Testis (tissue), 2 donors: ENCODE measurements around the gene SND1.

Experiments used
- POLR2A ChIP-seq: fragments of 450-650 bp; IDR thresholded peaks from one replicate; pipeline ENCODE4 v1.6.1; 2017; ENCODE audit warnings: antibody characterized with exemption, mild to moderate bottlenecking, moderate library complexity
- TF ChIP-seq, protein P1 (sequence below), 3 experiments: fragments of 450-650 bp in 2 of 3; fragments of 200-600 bp in 1 of 3; sonication (generic) in 1 of 3; IDR thresholded peaks; one replicate each; pipeline ENCODE4 v1.5.1; 2016 to 2019; ENCODE audit warnings: antibody characterized with exemption in 3 of 3, mild to moderate bottlenecking in 2 of 3, moderate library complexity in 1 of 3

DNA sequence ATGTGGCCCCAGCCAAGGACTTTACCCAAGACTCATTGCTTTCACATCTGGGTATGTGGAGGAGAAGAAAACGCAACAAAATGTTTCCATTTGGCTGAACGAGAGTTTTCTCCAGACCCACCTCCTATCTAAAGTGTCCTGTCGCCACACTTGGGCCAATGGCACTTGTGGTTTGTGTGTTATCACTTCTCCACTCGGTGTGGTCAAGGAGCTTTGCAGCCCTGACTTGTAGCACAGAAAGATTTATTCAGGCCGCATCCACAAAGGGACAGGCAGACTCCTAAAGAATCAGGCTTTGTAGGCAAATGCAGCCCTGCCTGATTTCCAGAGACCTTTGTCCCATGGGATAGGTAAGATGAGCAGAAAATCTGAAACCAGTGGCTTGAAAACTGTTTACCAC, 392.1 kb downstream of the SND1 start:
- TF ChIP-seq POLR2A = no peak
- TF ChIP-seq, protein P1, sequence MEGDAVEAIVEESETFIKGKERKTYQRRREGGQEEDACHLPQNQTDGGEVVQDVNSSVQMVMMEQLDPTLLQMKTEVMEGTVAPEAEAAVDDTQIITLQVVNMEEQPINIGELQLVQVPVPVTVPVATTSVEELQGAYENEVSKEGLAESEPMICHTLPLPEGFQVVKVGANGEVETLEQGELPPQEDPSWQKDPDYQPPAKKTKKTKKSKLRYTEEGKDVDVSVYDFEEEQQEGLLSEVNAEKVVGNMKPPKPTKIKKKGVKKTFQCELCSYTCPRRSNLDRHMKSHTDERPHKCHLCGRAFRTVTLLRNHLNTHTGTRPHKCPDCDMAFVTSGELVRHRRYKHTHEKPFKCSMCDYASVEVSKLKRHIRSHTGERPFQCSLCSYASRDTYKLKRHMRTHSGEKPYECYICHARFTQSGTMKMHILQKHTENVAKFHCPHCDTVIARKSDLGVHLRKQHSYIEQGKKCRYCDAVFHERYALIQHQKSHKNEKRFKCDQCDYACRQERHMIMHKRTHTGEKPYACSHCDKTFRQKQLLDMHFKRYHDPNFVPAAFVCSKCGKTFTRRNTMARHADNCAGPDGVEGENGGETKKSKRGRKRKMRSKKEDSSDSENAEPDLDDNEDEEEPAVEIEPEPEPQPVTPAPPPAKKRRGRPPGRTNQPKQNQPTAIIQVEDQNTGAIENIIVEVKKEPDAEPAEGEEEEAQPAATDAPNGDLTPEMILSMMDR (IDR thresholded peaks at IDR 0.05) = no peak
